HCT116 (cell line): ENCODE results near the gene PRKCA. TPM values are rescaled to one million over a fixed set of nuclear protein-coding genes. Genes with fewer than 3 reads are reported as not detected.

Source experiments
- ATAC-seq: fragments of 200-7000 bp; cut with Tn5 transposase; 2 replicates; pipeline ENCODE4 v1.9.1; 2020; ENCODE audit warnings: mild to moderate bottlenecking, moderate library complexity
- BruUV-seq: library from RNA; stranded (reverse); fragments of 400-500 nt; replicated peaks from 2 replicates; lab custom pipeline; 2021; lab: Mats Ljungman, UMichigan
- CTCF ChIA-PET: fragments of 300-600 bp; sonication (Branson Sonifier 250); formaldehyde crosslinking; loops from one replicate; lab custom pipeline; 2021; ENCODE audit warnings: antibody characterized with exemption; lab: Charles Lee
- POLR2A ChIA-PET: fragments of 300-600, 350-600 bp; sonication (Branson Sonifier 250); formaldehyde crosslinking; loops from one replicate; lab custom pipeline; 2021; ENCODE audit warnings: antibody characterized with exemption; lab: Charles Lee
- RAD21 ChIA-PET, 2 experiments: fragments of 300-600 bp; sonication (Branson Sonifier 250); formaldehyde crosslinking; loops; one replicate each; lab custom pipeline; 2023; ENCODE audit warnings: low total read pairs in 2 of 2; ENCODE audit not compliant: uncharacterized antibody in 2 of 2, unreplicated experiment in 2 of 2, low non-redundant PET in 1 of 2; lab: Charles Lee
- DNase-seq: peaks from one replicate; pipeline ENCODE4 v3.0.0-alpha.2; 2010; ENCODE audit warnings: low read depth, low spot score
- H2AFZ ChIP-seq: fragments of 200-600 bp; shearing (Covaris generic), sonication (generic); 2 replicates; pipeline ENCODE4 v1.6.1; 2017; ENCODE audit warnings: low read depth, mixed run types, mixed read lengths, antibody characterized with exemption, low read length; ENCODE audit not compliant: poor library complexity, severe bottlenecking
- H3K27ac ChIP-seq: 2 replicates; pipeline ENCODE4 v1.5.1; 2012; ENCODE audit warnings: low read depth, low read length
- H3K27me3 ChIP-seq: fragments of 200-600 bp; sonication (generic); 2 replicates; pipeline ENCODE4 v1.6.1; 2016; ENCODE audit warnings: mixed run types, low read length, mixed read lengths; ENCODE audit not compliant: insufficient read depth
- H3K36me3 ChIP-seq, 2 experiments: fragments of 200-500 bp in 1 of 2; fragments of 200-600 bp in 1 of 2; sonication (Bioruptor generic) in 1 of 2; sonication (generic) in 1 of 2; 2 replicates each; pipeline versions ENCODE4 v1.5.1 to v1.6.1; 2014 to 2016; ENCODE audit warnings: low read length in 2 of 2, inconsistent platforms in 1 of 2, mixed read lengths in 1 of 2, mixed run types in 1 of 2; ENCODE audit not compliant: insufficient read depth in 2 of 2, control insufficient read depth in 1 of 2
- H3K4me1 ChIP-seq, 2 experiments: fragments of 200-600 bp in 1 of 2; sonication (generic) in 1 of 2; 2 replicates each; pipeline versions ENCODE4 v1.5.1 to v1.6.1; 2012 to 2017; ENCODE audit warnings: low read length in 2 of 2, inconsistent platforms in 1 of 2, mild to moderate bottlenecking in 1 of 2, mixed read lengths in 1 of 2, mixed run types in 1 of 2, moderate library complexity in 1 of 2; ENCODE audit not compliant: insufficient read depth in 2 of 2, control insufficient read depth in 1 of 2
- H3K4me2 ChIP-seq: fragments of 200-600 bp; sonication (generic); 2 replicates; pipeline ENCODE4 v1.6.1; 2017; ENCODE audit warnings: mixed run types, low read length, mixed read lengths
- H3K4me3 ChIP-seq, 2 experiments: fragments of 200-600 bp in 1 of 2; sonication (generic) in 1 of 2; replicated peaks in 1 of 2; 2 replicates each; pipeline ENCODE4 v1.5.1; 2011 to 2016; ENCODE audit warnings: low read length in 2 of 2, control low read depth in 1 of 2, low read depth in 1 of 2, mild to moderate bottlenecking in 1 of 2, mixed read lengths in 1 of 2, mixed run types in 1 of 2
- H3K79me2 ChIP-seq: fragments of 200-600 bp; sonication (generic); 2 replicates; pipeline ENCODE4 v1.6.1; 2017; ENCODE audit warnings: mild to moderate bottlenecking, mixed run types, low read length, moderate library complexity, mixed read lengths; ENCODE audit not compliant: insufficient read depth
- H3K9ac ChIP-seq: fragments of 200-600 bp; sonication (generic); 2 replicates; pipeline ENCODE4 v1.6.1; 2016; ENCODE audit warnings: low read length, mixed read lengths
- H3K9me2 ChIP-seq: fragments of 200-600 bp; sonication (generic), shearing (Covaris generic); 2 replicates; pipeline ENCODE4 v1.6.1; 2017; ENCODE audit warnings: mixed run types, mild to moderate bottlenecking, moderate library complexity; ENCODE audit not compliant: insufficient read depth
- H3K9me3 ChIP-seq, 2 experiments: fragments of 200-500 bp in 1 of 2; fragments of 200-600 bp in 1 of 2; sonication (Bioruptor generic) in 1 of 2; sonication (generic) in 1 of 2; 2 replicates each; pipeline ENCODE4 v1.6.1; 2014 to 2017; ENCODE audit warnings: low read length in 2 of 2, mixed read lengths in 2 of 2, inconsistent platforms in 1 of 2, low read depth in 1 of 2, mild to moderate bottlenecking in 1 of 2, mixed run types in 1 of 2, moderate library complexity in 1 of 2; ENCODE audit not compliant: control insufficient read depth in 1 of 2, insufficient read depth in 1 of 2
- H4K20me1 ChIP-seq: fragments of 200-600 bp; sonication (generic), shearing (Covaris generic); 2 replicates; pipeline ENCODE4 v1.6.1; 2017; ENCODE audit warnings: mixed run types, mild to moderate bottlenecking, moderate library complexity; ENCODE audit not compliant: insufficient read depth
- CBX3 ChIP-seq: IDR thresholded peaks from 2 replicates; pipeline ENCODE4 v1.6.1; 2012; ENCODE audit warnings: low read depth
- CEBPB ChIP-seq: IDR thresholded peaks from 2 replicates; pipeline ENCODE4 v1.6.1; 2012; ENCODE audit warnings: low read depth
- EGR1 ChIP-seq: IDR thresholded peaks from 2 replicates; pipeline ENCODE4 v1.6.1; 2012; ENCODE audit warnings: low read depth
- ELF1 ChIP-seq: IDR thresholded peaks from 2 replicates; pipeline ENCODE4 v1.6.1; 2012; ENCODE audit warnings: low read depth, borderline replicate concordance
- EZH2 ChIP-seq: fragments of 200-600 bp; sonication (generic); IDR thresholded peaks from 2 replicates; pipeline ENCODE4 v1.6.1; 2017; ENCODE audit warnings: antibody characterized with exemption, mixed run types
- FOSL1 ChIP-seq: IDR thresholded peaks from 2 replicates; pipeline ENCODE4 v1.6.1; 2012; ENCODE audit warnings: low read depth
- JUND ChIP-seq: IDR thresholded peaks from 2 replicates; pipeline ENCODE4 v1.6.1; 2012
- MAX ChIP-seq: IDR thresholded peaks from 2 replicates; pipeline ENCODE4 v1.6.1; 2012
- POLR2AphosphoS5 ChIP-seq: IDR thresholded peaks from 2 replicates; pipeline ENCODE4 v1.6.1; 2011; ENCODE audit warnings: mild to moderate bottlenecking, low read depth, low read length, moderate library complexity
- REST ChIP-seq: IDR thresholded peaks from 2 replicates; pipeline ENCODE4 v1.6.1; 2012; ENCODE audit warnings: low read depth
- SIN3A ChIP-seq: IDR thresholded peaks from 2 replicates; pipeline ENCODE4 v1.6.1; 2012; ENCODE audit warnings: low read depth
- SP1 ChIP-seq: IDR thresholded peaks from 2 replicates; pipeline ENCODE4 v1.6.1; 2012; ENCODE audit warnings: low read depth
- TCF7L2 ChIP-seq: IDR thresholded peaks from 2 replicates; pipeline ENCODE4 v1.7.0; 2011; ENCODE audit warnings: borderline replicate concordance, inconsistent platforms; ENCODE audit not compliant: insufficient read depth, insufficient read length; ENCODE audit errors: extremely low read depth
- ZBTB33 ChIP-seq: IDR thresholded peaks from 2 replicates; pipeline ENCODE4 v1.6.1; 2011; ENCODE audit warnings: mild to moderate bottlenecking, low read length, moderate library complexity; ENCODE audit not compliant: insufficient replicate concordance; ENCODE audit errors: extremely low read depth
- intact Hi-C: fragments of 100-400 bp; cut with micrococcal nuclease; formaldehyde crosslinking; loops from 2 replicates; pipeline ENCODE4 v1.10.0; 2022
- total RNA-seq: library from RNA; stranded (reverse); gene quantifications from one replicate; pipeline ENCODE4 v1.2.1, GENCODE V29; 2021; ENCODE audit not compliant: unreplicated experiment
- TF ChIP-seq, protein P1 (sequence below), 3 experiments: fragments of 200-600 bp in 1 of 3; sonication (generic) in 1 of 3; IDR thresholded peaks in 2 of 3; conservative IDR thresholded peaks in 1 of 3; 2 replicates each; pipeline ENCODE4 v1.5.1; 2012 to 2017; ENCODE audit warnings: low read depth in 2 of 3, low read length in 2 of 3, antibody characterized with exemption in 1 of 3, borderline replicate concordance in 1 of 3, control low read depth in 1 of 3, mild to moderate bottlenecking in 1 of 3, mixed read lengths in 1 of 3, mixed run types in 1 of 3, moderate library complexity in 1 of 3; ENCODE audit not compliant: insufficient read depth in 1 of 3

Gene PRKCA
- total RNA-seq, 1 experiment from 2014 or later: 18.8 TPM

DNA sequence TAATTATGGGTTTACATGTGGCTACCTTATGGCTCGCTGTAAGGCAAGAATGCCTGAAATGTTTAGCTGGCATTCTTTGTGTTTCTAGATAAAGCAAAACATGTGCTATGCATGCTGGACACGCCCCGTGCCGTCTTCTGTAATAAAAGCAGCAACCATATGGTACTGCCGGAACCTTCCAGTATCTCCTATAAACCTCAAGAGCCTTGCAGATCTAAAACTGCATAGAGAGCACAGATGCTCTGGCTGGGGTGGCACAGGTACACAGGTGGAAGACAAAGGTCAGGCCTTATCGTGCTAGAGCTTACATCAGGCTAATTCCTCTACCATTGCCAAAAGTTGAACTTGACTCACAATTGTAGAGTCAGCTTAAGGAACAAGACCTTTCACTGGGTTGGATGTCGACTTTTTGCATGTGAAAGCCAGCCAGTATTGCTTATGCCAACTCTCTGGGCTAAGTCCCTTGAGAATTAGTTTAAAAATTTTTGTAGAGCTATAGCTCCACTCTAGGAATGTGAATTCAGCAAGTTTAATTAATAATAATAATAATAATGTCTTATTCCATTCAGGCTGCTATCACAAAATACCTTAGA, 345.1 kb downstream of the PRKCA start:
- ChIA-PET CTCF (no interaction called here), POLR2A (no interaction called here), RAD21 (no interaction called here)
- Histone ChIP-seq H2AFZ (no peak overlapping the region), H3K9me2 (no peaks in the 10 kb centered on the region), H3K9ac (no peak overlapping the region), H4K20me1 (no peaks in the 10 kb centered on the region), H3K4me2 (no peak overlapping the region), H3K4me1 (no peaks in the 10 kb centered on the region), H3K27ac (no peak overlapping the region), H3K27me3 (no peaks in the 10 kb centered on the region), H3K4me3 (no peak overlapping the region), H3K9me3 (no peaks in the 10 kb centered on the region), H3K79me2 (no peaks in the 10 kb centered on the region), H3K36me3 (no peaks in the 10 kb centered on the region)
- ATAC-seq (no peak), DNase-seq (no peak)
- BruUV-seq: no TSS peak
- TF ChIP-seq, protein P1, sequence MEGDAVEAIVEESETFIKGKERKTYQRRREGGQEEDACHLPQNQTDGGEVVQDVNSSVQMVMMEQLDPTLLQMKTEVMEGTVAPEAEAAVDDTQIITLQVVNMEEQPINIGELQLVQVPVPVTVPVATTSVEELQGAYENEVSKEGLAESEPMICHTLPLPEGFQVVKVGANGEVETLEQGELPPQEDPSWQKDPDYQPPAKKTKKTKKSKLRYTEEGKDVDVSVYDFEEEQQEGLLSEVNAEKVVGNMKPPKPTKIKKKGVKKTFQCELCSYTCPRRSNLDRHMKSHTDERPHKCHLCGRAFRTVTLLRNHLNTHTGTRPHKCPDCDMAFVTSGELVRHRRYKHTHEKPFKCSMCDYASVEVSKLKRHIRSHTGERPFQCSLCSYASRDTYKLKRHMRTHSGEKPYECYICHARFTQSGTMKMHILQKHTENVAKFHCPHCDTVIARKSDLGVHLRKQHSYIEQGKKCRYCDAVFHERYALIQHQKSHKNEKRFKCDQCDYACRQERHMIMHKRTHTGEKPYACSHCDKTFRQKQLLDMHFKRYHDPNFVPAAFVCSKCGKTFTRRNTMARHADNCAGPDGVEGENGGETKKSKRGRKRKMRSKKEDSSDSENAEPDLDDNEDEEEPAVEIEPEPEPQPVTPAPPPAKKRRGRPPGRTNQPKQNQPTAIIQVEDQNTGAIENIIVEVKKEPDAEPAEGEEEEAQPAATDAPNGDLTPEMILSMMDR (IDR thresholded peaks at IDR 0.05 in 2 of 3, conservative IDR thresholded peaks at IDR 0.05 in 1 of 3; ENCODE audit: borderline replicate concordance in 1 of 3, insufficient read depth in 1 of 3, low read depth in 2 of 3, low read length in 2 of 3): no peak
- no peak for TF ChIP-seq CBX3
- TF ChIP-seq FOSL1: no peak
- no peak for TF ChIP-seq ZBTB33
- no peak for TF ChIP-seq SIN3A
- TF ChIP-seq MAX: no peak
- TF ChIP-seq REST: no peak
- TF ChIP-seq EZH2: no peak
- no peak for TF ChIP-seq ELF1
- TF ChIP-seq EGR1: no peak
- no peak for TF ChIP-seq POLR2AphosphoS5
- no peak for TF ChIP-seq JUND
- TF ChIP-seq SP1: no peak
- TF ChIP-seq CEBPB: no peak
- TF ChIP-seq TCF7L2: no peak
- intact Hi-C loops: no loop called here
